GM12878 (cell line): ENCODE data around the gene ZNF552. TPM values are rescaled to one million over a fixed set of nuclear protein-coding genes. Genes with fewer than 3 reads are reported as not detected.

Experiments used
- BRCA1 ChIP-seq: IDR thresholded peaks from 2 replicates; pipeline ENCODE4 v1.6.1; 2011; ENCODE audit warnings: low read depth, low read length, improper control_type of control experiment
- CREM ChIP-seq: IDR thresholded peaks from 2 replicates; pipeline ENCODE4 v1.6.1; 2014; ENCODE audit warnings: antibody characterized with exemption, low read depth
- ESRRA ChIP-seq: IDR thresholded peaks from 2 replicates; pipeline ENCODE4 v1.6.1; 2012; ENCODE audit warnings: mild to moderate bottlenecking, low read length, improper control_type of control experiment
- POLR2A ChIP-seq: IDR thresholded peaks from 2 replicates; pipeline ENCODE4 v1.6.1; 2011; ENCODE audit warnings: low read depth, mild to moderate bottlenecking, low read length
- SMAD1 ChIP-seq: fragments of 450-650 bp; IDR thresholded peaks from 2 replicates; pipeline ENCODE4 v1.6.1; 2018; ENCODE audit warnings: mild to moderate bottlenecking, low read depth; ENCODE audit not compliant: partially characterized antibody
- SMC3 ChIP-seq: IDR thresholded peaks from 2 replicates; pipeline ENCODE4 v1.6.1; 2011; ENCODE audit warnings: low read length, improper control_type of control experiment, borderline replicate concordance
- polyA plus RNA-seq, 11 experiments: library from polyadenylated mRNA; depleted of rRNA in 4 of 11; unstranded in 6 of 11; stranded (reverse) in 5 of 11; fragments of >200 nt; fragmentation: Nextera tagmentation in 4 of 11; fragmentation: Illumina TruSeq in 1 of 11; extraction: Ambion mirVana in 4 of 11; extraction: Trizol in 1 of 11; gene quantifications; 1 replicate in 1 of 11; 2 replicates in 10 of 11; pipeline versions ENCODE4 v1.2.1 to v1.2.3, GENCODE V29; 2011 to 2016; ENCODE audit warnings: inconsistent platforms in 2 of 11, missing spikeins in 2 of 11, low read depth in 1 of 11
- total RNA-seq, 4 experiments: library from RNA; depleted of rRNA in 3 of 4; stranded (reverse); fragments of >200 nt in 3 of 4; fragmentation: Illumina TruSeq in 1 of 4; extraction: Trizol in 1 of 4; gene quantifications; 2 replicates each; pipeline versions ENCODE4 v1.2.1 to v1.2.3, GENCODE V29; 2013 to 2021
- TF ChIP-seq, protein P1 (sequence below): fragments of 450-650 bp; IDR thresholded peaks from 2 replicates; pipeline ENCODE4 v1.6.1; 2017; ENCODE audit warnings: mild to moderate bottlenecking
- TF ChIP-seq, protein P2 (sequence below): IDR thresholded peaks from 2 replicates; pipeline ENCODE4 v1.6.1; 2011; ENCODE audit warnings: borderline replicate concordance, low read depth, mild to moderate bottlenecking, moderate library complexity, mixed read lengths, low read length; ENCODE audit not compliant: insufficient read depth; ENCODE audit errors: extremely low read length
- TF ChIP-seq, protein P3 (sequence below): fragments of 150-350 bp; IDR thresholded peaks from 2 replicates; pipeline ENCODE4 v1.6.1; 2016; ENCODE audit warnings: low read depth, low read length

Gene ZNF552
- total and polyA plus RNA-seq, 10 of the 15 experiments (the other 5 are each of a cell fraction or from before 2014, with no cell fraction given), result 3.6 to 13.3 (median 8.0) TPM

DNA sequence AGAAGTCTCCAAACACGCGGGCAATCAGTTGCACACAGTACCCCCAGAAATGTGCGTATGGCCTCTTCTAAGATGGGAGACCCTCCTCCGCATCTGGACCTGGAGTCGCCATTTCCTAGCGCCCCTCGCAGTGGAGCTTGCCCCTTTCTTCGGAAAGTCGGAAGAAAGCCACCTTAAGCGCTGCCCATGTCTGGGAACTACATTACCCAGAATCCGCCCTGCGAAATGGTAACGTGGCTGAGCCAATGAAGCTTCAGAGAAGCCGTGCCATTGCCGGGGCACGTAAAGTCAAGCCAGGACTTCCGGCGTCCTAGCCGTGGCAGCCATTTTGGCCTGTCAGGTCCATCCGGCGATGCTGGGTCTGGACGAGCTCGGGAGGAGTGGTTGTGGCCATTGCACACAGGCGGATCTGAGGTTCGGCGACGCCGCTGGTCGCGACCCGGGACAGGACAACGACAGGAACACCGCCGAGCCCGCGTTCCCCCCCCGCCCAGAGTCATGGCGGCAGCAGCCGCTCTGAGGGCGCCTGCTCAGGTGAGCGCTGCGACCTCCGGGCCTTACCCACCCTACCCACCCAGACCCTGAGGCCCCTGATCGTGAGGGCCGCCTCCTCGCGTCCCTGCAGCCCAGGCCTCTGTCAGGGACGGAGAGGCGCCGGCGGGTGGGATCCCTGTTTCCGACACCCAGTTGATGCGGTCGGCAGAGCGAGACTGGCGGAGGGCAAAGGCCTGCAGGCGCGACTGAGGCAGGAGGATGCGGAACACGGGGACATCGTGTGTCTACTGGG lies 45.2 kb downstream of the ZNF552 start, which contains the start of gene ZNF586 (continued):
- TF ChIP-seq, protein P1, sequence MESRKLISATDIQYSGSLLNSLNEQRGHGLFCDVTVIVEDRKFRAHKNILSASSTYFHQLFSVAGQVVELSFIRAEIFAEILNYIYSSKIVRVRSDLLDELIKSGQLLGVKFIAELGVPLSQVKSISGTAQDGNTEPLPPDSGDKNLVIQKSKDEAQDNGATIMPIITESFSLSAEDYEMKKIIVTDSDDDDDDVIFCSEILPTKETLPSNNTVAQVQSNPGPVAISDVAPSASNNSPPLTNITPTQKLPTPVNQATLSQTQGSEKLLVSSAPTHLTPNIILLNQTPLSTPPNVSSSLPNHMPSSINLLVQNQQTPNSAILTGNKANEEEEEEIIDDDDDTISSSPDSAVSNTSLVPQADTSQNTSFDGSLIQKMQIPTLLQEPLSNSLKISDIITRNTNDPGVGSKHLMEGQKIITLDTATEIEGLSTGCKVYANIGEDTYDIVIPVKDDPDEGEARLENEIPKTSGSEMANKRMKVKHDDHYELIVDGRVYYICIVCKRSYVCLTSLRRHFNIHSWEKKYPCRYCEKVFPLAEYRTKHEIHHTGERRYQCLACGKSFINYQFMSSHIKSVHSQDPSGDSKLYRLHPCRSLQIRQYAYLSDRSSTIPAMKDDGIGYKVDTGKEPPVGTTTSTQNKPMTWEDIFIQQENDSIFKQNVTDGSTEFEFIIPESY, result no peak
- TF ChIP-seq CREM, result peak; percentile 91
- TF ChIP-seq SMAD1, result no peak
- TF ChIP-seq, protein P2, sequence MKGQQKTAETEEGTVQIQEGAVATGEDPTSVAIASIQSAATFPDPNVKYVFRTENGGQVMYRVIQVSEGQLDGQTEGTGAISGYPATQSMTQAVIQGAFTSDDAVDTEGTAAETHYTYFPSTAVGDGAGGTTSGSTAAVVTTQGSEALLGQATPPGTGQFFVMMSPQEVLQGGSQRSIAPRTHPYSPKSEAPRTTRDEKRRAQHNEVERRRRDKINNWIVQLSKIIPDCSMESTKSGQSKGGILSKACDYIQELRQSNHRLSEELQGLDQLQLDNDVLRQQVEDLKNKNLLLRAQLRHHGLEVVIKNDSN, result no peak
- TF ChIP-seq SMC3, result no peak
- TF ChIP-seq BRCA1, result no peak
- TF ChIP-seq ESRRA, result no peak
- TF ChIP-seq, protein P3, sequence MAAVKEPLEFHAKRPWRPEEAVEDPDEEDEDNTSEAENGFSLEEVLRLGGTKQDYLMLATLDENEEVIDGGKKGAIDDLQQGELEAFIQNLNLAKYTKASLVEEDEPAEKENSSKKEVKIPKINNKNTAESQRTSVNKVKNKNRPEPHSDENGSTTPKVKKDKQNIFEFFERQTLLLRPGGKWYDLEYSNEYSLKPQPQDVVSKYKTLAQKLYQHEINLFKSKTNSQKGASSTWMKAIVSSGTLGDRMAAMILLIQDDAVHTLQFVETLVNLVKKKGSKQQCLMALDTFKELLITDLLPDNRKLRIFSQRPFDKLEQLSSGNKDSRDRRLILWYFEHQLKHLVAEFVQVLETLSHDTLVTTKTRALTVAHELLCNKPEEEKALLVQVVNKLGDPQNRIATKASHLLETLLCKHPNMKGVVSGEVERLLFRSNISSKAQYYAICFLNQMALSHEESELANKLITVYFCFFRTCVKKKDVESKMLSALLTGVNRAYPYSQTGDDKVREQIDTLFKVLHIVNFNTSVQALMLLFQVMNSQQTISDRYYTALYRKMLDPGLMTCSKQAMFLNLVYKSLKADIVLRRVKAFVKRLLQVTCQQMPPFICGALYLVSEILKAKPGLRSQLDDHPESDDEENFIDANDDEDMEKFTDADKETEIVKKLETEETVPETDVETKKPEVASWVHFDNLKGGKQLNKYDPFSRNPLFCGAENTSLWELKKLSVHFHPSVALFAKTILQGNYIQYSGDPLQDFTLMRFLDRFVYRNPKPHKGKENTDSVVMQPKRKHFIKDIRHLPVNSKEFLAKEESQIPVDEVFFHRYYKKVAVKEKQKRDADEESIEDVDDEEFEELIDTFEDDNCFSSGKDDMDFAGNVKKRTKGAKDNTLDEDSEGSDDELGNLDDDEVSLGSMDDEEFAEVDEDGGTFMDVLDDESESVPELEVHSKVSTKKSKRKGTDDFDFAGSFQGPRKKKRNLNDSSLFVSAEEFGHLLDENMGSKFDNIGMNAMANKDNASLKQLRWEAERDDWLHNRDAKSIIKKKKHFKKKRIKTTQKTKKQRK, result no peak
- peak; percentile 98 for TF ChIP-seq POLR2A
